HL-60 (cell line): Measurements from ENCODE around the gene TMEM163.

Experiments used
- DNase-seq, 2 experiments: peaks; one replicate each; pipeline ENCODE4 v3.0.0-alpha.2; 2010 to 2020; ENCODE audit warnings: low read depth in 1 of 2, low spot score in 1 of 2
- H3K27ac ChIP-seq: fragments of 250-450 bp; sonication (Bioruptor Pico); replicated peaks from 2 replicates; pipeline ENCODE4 v1.5.1; 2020; ENCODE audit warnings: mild to moderate bottlenecking, moderate library complexity
- H3K27me3 ChIP-seq: fragments of 250-450 bp; sonication (Bioruptor Pico); 2 replicates; pipeline ENCODE4 v1.5.1; 2021; ENCODE audit warnings: mild to moderate bottlenecking, moderate library complexity; ENCODE audit not compliant: insufficient read depth, poor library complexity, severe bottlenecking
- H3K4me3 ChIP-seq: replicated peaks from 2 replicates; pipeline ENCODE4 v1.5.1; 2011; ENCODE audit warnings: mild to moderate bottlenecking, control low read depth, low read length; ENCODE audit not compliant: insufficient read depth
- CTCF ChIP-seq: IDR thresholded peaks from one replicate; pipeline ENCODE4 v1.5.1; 2011; ENCODE audit warnings: low read length, control low read depth, inconsistent platforms; ENCODE audit not compliant: insufficient read depth
- GABPA ChIP-seq: IDR thresholded peaks from 2 replicates; pipeline ENCODE4 v1.6.1; 2012; ENCODE audit warnings: low read depth
- POLR2AphosphoS5 ChIP-seq: IDR thresholded peaks from 2 replicates; pipeline ENCODE4 v1.6.1; 2012; ENCODE audit warnings: low read depth
- REST ChIP-seq: IDR thresholded peaks from 2 replicates; pipeline ENCODE4 v1.6.1; 2012; ENCODE audit warnings: low read depth; ENCODE audit not compliant: insufficient replicate concordance
- SPI1 ChIP-seq: IDR thresholded peaks from 2 replicates; pipeline ENCODE4 v1.6.1; 2012; ENCODE audit warnings: low read depth, mild to moderate bottlenecking, borderline replicate concordance

TMEM163 gene

GRCh38 chr2:134513465-134513804 lies 205.4 kb downstream of the TMEM163 start:
- Histone ChIP-seq H3K27ac (no peak overlapping the region), H3K27me3 (peaks cover 2% of the 10 kb centered on the region), H3K4me3 (no peak overlapping the region)
- no peak for TF ChIP-seq CTCF
- TF ChIP-seq GABPA, result no peak
- TF ChIP-seq POLR2AphosphoS5, result no peak
- TF ChIP-seq SPI1, result no peak
- TF ChIP-seq REST, result no peak
- no peak for DNase-seq

- H3K4me3 ChIP-seq, result no peak overlapping the region
- TF ChIP-seq SPI1 (no peak), CTCF (no peak), POLR2AphosphoS5 (no peak), GABPA (no peak), REST (no peak)
- no peak for DNase-seq
- no peak overlapping the region for H3K27ac ChIP-seq
- no peaks in the 10 kb centered on the region for H3K27me3 ChIP-seq
Observed at GRCh38 chr2:134512734-134513464, 205.9 kb downstream of the TMEM163 start.

GRCh38 chr2:134508391-134508790 lies 210.4 kb downstream of the TMEM163 start:
- no peak overlapping the region for H3K4me3 ChIP-seq
- no peak for DNase-seq
- no peaks in the 10 kb centered on the region for H3K27me3 ChIP-seq
- TF ChIP-seq CTCF, result no peak
- TF ChIP-seq REST, result no peak
- no peak for TF ChIP-seq GABPA
- no peak for TF ChIP-seq SPI1
- TF ChIP-seq POLR2AphosphoS5, result no peak
- H3K27ac ChIP-seq, result no peak overlapping the region
